Activated CD8-positive, alpha-beta T cell treated with anti-CD3 and anti-CD28 coated beads for 36 hours (primary cell): Measurements from ENCODE around the gene ARPIN. TPM values are rescaled to one million over a fixed set of nuclear protein-coding genes. Genes with fewer than 3 reads are reported as not detected.

ENCODE experiments used
- ATAC-seq: fragments of 200-7000 bp; cut with Tn5 transposase; one replicate; pipeline ENCODE4 v1.10.0; 2021; ENCODE audit warnings: mild to moderate bottlenecking, moderate library complexity
- CTCF ChIA-PET: fragments of 350-600 bp; sonication (Branson Sonifier 250); formaldehyde crosslinking; loops from one replicate; lab custom pipeline; 2021; ENCODE audit warnings: antibody characterized with exemption; lab: Charles Lee
- POLR2A ChIA-PET: fragments of 350-600 bp; sonication (Branson Sonifier 250); formaldehyde crosslinking; loops from one replicate; lab custom pipeline; 2021; ENCODE audit warnings: antibody characterized with exemption; lab: Charles Lee
- DNase-seq: peaks from one replicate; pipeline ENCODE4 v3.0.0-alpha.2; 2020
- H3K27ac Mint-ChIP-seq: one replicate; pipeline ENCODE4 v1.8.0; 2021; ENCODE audit warnings: mild to moderate bottlenecking, mixed read lengths
- H3K27me3 Mint-ChIP-seq: one replicate; pipeline ENCODE4 v1.8.0; 2021; ENCODE audit warnings: mixed read lengths
- H3K36me3 Mint-ChIP-seq: one replicate; pipeline ENCODE4 v1.8.0; 2021; ENCODE audit warnings: low read depth, mixed read lengths
- H3K4me1 Mint-ChIP-seq: one replicate; pipeline ENCODE4 v1.8.0; 2021; ENCODE audit warnings: low read depth, mixed read lengths
- H3K4me3 Mint-ChIP-seq: one replicate; pipeline ENCODE4 v1.8.0; 2021; ENCODE audit warnings: mild to moderate bottlenecking, moderate library complexity, mixed read lengths
- H3K9me3 Mint-ChIP-seq: one replicate; pipeline ENCODE4 v1.8.0; 2021; ENCODE audit warnings: mixed read lengths
- CTCF ChIP-seq: fragments of 200-600 bp; IDR thresholded peaks from one replicate; pipeline ENCODE4 v1.8.0; 2022; ENCODE audit warnings: antibody characterized with exemption, mild to moderate bottlenecking
- intact Hi-C: fragments of 100-400 bp; cut with micrococcal nuclease; formaldehyde crosslinking; loops from one replicate; pipeline ENCODE4 v1.10.0; 2022
- total RNA-seq, 2 experiments: library from RNA; stranded (reverse); gene quantifications; one replicate each; pipeline ENCODE4 v1.2.3, GENCODE V29; 2021

ARPIN gene
- total RNA-seq, 2 experiments from 2014 or later: not detected

GRCh38 chr15:89864958-89865739 is 47.6 kb downstream of the ARPIN start:
- H3K9me3 Mint-ChIP-seq: no peaks in the 10 kb centered on the region
- CTCF ChIA-PET: interaction anchor here (1.2 to 2.1 kb wide), 5 partner anchors 9 to 21 kb away, joined by 3 to 12 read pairs (median 3); no protein-coding TSS in a partner anchor
- H3K4me1 Mint-ChIP-seq: peaks cover 5% of the 10 kb centered on the region
- ATAC-seq (no peak), DNase-seq (no peak)
- no peak for TF ChIP-seq CTCF
- no peak overlapping the region for H3K4me3 Mint-ChIP-seq
- POLR2A ChIA-PET: no interaction called here
- no peaks in the 10 kb centered on the region for H3K27me3 Mint-ChIP-seq
- H3K36me3 Mint-ChIP-seq: peaks cover 7% of the 10 kb centered on the region
- H3K27ac Mint-ChIP-seq: no peak overlapping the region
- intact Hi-C loops: no loop called here

- ATAC-seq (no peak), DNase-seq (no peak)
- Mint-ChIP-seq H3K4me1 (peaks cover 5% of the 10 kb centered on the region), H3K27ac (no peak overlapping the region), H3K9me3 (no peaks in the 10 kb centered on the region), H3K27me3 (no peaks in the 10 kb centered on the region), H3K4me3 (no peak overlapping the region), H3K36me3 (peaks cover 6% of the 10 kb centered on the region)
- ChIA-PET CTCF (interaction anchor here (0.7 to 1.6 kb wide), 5 partner anchors 11 to 101 kb away, joined by 3 to 12 read pairs (median 3); no protein-coding TSS in a partner anchor), POLR2A (no interaction called here)
- intact Hi-C loops: no loop called here
- no peak for TF ChIP-seq CTCF
Measured at GRCh38 chr15:89863918-89864317, 48.8 kb downstream of the ARPIN start.

GRCh38 chr15:89860891-89861290 is 51.9 kb downstream of the ARPIN start:
- Mint-ChIP-seq H3K36me3 (peaks cover 11% of the 10 kb centered on the region), H3K4me3 (no peak overlapping the region), H3K4me1 (peaks cover 5% of the 10 kb centered on the region), H3K27ac (no peak overlapping the region), H3K9me3 (no peaks in the 10 kb centered on the region), H3K27me3 (no peaks in the 10 kb centered on the region)
- intact Hi-C loops: no loop called here
- ATAC-seq (no peak), DNase-seq (no peak)
- ChIA-PET POLR2A (interaction anchor here (1.1 kb wide), 1 partner anchor 13 kb away, joined by 3 read pairs; no protein-coding TSS in a partner anchor), CTCF (interaction anchor here (0.6 to 2.9 kb wide), 5 partner anchors 11 to 100 kb away, joined by 3 to 12 read pairs (median 4); no protein-coding TSS in a partner anchor)
- TF ChIP-seq CTCF: no peak

- no peak for ATAC-seq
- DNase-seq: no peak
- Mint-ChIP-seq H3K27ac (no peak overlapping the region), H3K9me3 (no peaks in the 10 kb centered on the region), H3K27me3 (no peaks in the 10 kb centered on the region), H3K4me3 (no peak overlapping the region), H3K4me1 (peaks cover 5% of the 10 kb centered on the region), H3K36me3 (peaks cover 11% of the 10 kb centered on the region)
- CTCF ChIA-PET: interaction anchor here (0.6 to 2.9 kb wide), 4 partner anchors 11 to 100 kb away, joined by 3 to 12 read pairs (median 6); no protein-coding TSS in a partner anchor
- TF ChIP-seq CTCF: no peak
- POLR2A ChIA-PET: interaction anchor here (1.1 kb wide), 1 partner anchor 14 kb away, joined by 3 read pairs; no protein-coding TSS in a partner anchor
- intact Hi-C loops: no loop called here
Measured at GRCh38 chr15:89860431-89860830, 52.3 kb downstream of the ARPIN start.
